KMS-11 (cell line): ENCODE results near the gene THEMIS.

Experiments used
- H2AFZ ChIP-seq: fragments of 200-600 bp; sonication (generic); 2 replicates; pipeline ENCODE4 v1.6.1; 2016; ENCODE audit warnings: antibody characterized with exemption, mixed run types, low read depth
- H3K27ac ChIP-seq: fragments of 200-600 bp; sonication (generic); 2 replicates; pipeline ENCODE4 v1.6.1; 2016; ENCODE audit warnings: mild to moderate bottlenecking, mixed run types
- H3K27me3 ChIP-seq: fragments of 200-600 bp; sonication (generic); 2 replicates; pipeline ENCODE4 v1.6.1; 2017; ENCODE audit warnings: mild to moderate bottlenecking, low read depth, mixed run types, moderate library complexity; ENCODE audit not compliant: insufficient read depth
- H3K36me3 ChIP-seq: fragments of 200-600 bp; sonication (generic); 2 replicates; pipeline ENCODE4 v1.6.1; 2017; ENCODE audit warnings: mild to moderate bottlenecking, mixed run types; ENCODE audit not compliant: insufficient read depth
- H3K4me1 ChIP-seq: fragments of 200-600 bp; sonication (generic); 2 replicates; pipeline ENCODE4 v1.6.1; 2016; ENCODE audit warnings: mild to moderate bottlenecking, low read depth, mixed run types; ENCODE audit not compliant: poor library complexity, severe bottlenecking
- H3K4me2 ChIP-seq: fragments of 200-600 bp; sonication (generic); 2 replicates; pipeline ENCODE4 v1.7.0; 2016; ENCODE audit warnings: mild to moderate bottlenecking, mixed run types
- H3K4me3 ChIP-seq: fragments of 200-600 bp; sonication (generic); IDR thresholded peaks from 2 replicates; pipeline ENCODE4 v1.6.1; 2017; ENCODE audit warnings: low read depth, low read length, mixed read lengths; ENCODE audit not compliant: insufficient read depth
- H3K79me2 ChIP-seq: fragments of 200-600 bp; sonication (generic); 2 replicates; pipeline ENCODE4 v1.6.1; 2016; ENCODE audit warnings: low read depth, mixed run types; ENCODE audit not compliant: insufficient read depth
- H3K9ac ChIP-seq: fragments of 200-600 bp; sonication (generic); 2 replicates; pipeline ENCODE4 v1.6.1; 2016; ENCODE audit warnings: mild to moderate bottlenecking, mixed run types
- H4K20me1 ChIP-seq: fragments of 200-600 bp; sonication (generic); 2 replicates; pipeline ENCODE4 v1.6.1; 2016; ENCODE audit warnings: mild to moderate bottlenecking, mixed run types; ENCODE audit not compliant: insufficient read depth
- TF ChIP-seq, protein P1 (sequence below): fragments of 200-600 bp; sonication (generic); conservative IDR thresholded peaks from 2 replicates; pipeline ENCODE4 v1.6.1; 2017; ENCODE audit warnings: low read depth, mild to moderate bottlenecking, antibody characterized with exemption, low read length, moderate library complexity, mixed read lengths

THEMIS gene

DNA sequence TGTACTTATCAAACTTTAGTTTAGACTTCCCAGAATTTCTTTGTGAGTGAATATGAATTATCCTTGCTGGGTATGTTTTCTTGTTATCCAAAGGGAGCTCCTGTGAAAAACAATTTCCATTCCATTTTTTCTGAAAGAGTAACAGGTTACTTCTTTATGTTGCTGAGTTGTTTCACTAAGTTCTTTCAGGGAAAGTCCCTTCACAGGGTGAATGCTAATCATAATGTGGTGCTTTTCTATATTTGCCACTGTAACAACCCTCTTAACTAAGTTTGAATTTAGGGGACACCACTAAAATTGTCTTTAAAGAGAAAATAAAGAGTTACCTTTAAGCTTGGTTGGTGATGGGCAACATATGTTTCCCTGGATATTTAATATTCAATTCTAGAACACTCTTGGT is 79.4 kb downstream of the THEMIS start:
- peaks cover 90% of the 10 kb centered on the region for H3K4me1 ChIP-seq

DNA sequence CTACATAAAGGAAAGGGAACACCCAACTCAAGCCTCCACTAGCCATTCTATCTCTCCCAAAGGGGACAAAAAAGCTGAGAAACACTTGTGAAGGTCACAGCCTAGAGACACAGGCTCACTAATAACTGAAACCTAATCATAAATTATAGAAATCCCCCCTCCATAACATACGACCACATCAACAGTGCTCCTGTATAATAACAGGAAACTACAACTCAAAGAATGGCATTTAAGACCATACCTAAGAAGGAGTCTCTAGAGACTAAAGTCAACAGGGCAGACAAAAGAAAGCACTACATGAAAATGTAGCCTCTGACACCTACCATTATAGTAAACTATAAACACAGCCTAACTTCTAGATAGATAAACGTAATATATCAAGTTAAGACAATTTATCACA is 82.7 kb downstream of the THEMIS start:
- Histone ChIP-seq H4K20me1 (peaks cover 19% of the 10 kb centered on the region), H3K27ac (no peak overlapping the region), H2AFZ (no peak overlapping the region), H3K36me3 (no peaks in the 10 kb centered on the region), H3K9ac (no peak overlapping the region), H3K4me1 (peaks cover 61% of the 10 kb centered on the region), H3K4me2 (no peak overlapping the region), H3K27me3 (no peaks in the 10 kb centered on the region), H3K4me3 (no peak overlapping the region), H3K79me2 (peaks cover 77% of the 10 kb centered on the region)
- TF ChIP-seq, protein P1, sequence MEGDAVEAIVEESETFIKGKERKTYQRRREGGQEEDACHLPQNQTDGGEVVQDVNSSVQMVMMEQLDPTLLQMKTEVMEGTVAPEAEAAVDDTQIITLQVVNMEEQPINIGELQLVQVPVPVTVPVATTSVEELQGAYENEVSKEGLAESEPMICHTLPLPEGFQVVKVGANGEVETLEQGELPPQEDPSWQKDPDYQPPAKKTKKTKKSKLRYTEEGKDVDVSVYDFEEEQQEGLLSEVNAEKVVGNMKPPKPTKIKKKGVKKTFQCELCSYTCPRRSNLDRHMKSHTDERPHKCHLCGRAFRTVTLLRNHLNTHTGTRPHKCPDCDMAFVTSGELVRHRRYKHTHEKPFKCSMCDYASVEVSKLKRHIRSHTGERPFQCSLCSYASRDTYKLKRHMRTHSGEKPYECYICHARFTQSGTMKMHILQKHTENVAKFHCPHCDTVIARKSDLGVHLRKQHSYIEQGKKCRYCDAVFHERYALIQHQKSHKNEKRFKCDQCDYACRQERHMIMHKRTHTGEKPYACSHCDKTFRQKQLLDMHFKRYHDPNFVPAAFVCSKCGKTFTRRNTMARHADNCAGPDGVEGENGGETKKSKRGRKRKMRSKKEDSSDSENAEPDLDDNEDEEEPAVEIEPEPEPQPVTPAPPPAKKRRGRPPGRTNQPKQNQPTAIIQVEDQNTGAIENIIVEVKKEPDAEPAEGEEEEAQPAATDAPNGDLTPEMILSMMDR = no peak

More for the DNA sequence above, 79.4 kb downstream of the THEMIS start:
- H3K79me2 ChIP-seq = peaks cover 74% of the 10 kb centered on the region
- H3K27me3 ChIP-seq = no peaks in the 10 kb centered on the region
- no peak overlapping the region for H3K9ac ChIP-seq
- no peak overlapping the region for H3K4me3 ChIP-seq
- H3K27ac ChIP-seq = no peak overlapping the region
- peaks cover 16% of the 10 kb centered on the region for H4K20me1 ChIP-seq
- TF ChIP-seq, protein P1 = no peak
- no peaks in the 10 kb centered on the region for H3K36me3 ChIP-seq
- H2AFZ ChIP-seq = no peak overlapping the region
- H3K4me2 ChIP-seq = 0 out of 2 replicates have a peak overlapping the region, but pooled peaks have one; percentile 7

DNA sequence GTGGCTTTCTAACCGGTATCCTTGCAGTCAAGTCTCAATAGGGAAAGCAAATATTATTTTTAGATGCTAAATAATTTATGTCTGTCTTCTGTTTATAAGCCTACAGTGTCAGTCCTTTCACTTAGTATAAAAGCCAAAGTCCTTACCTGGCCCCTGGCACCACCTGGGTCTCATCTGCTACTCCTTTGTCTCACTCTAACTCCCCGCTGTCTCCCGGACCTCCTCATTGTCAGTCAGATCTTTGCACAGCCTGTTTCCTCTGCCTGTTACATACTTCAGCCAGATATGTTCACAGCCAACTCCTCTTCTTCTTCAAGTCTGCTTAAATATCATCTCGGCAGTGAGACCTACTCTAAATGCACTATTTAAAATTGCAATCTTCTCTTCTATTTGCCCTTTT is 84.2 kb downstream of the THEMIS start:
- Histone ChIP-seq H3K79me2 (peaks cover 88% of the 10 kb centered on the region), H4K20me1 (peaks cover 23% of the 10 kb centered on the region), H2AFZ (no peak overlapping the region), H3K4me1 (peaks cover 52% of the 10 kb centered on the region), H3K27ac (no peak overlapping the region), H3K4me2 (no peak overlapping the region), H3K4me3 (no peak overlapping the region), H3K36me3 (no peaks in the 10 kb centered on the region), H3K9ac (no peak overlapping the region), H3K27me3 (no peaks in the 10 kb centered on the region)
- TF ChIP-seq, protein P1 = no peak

DNA sequence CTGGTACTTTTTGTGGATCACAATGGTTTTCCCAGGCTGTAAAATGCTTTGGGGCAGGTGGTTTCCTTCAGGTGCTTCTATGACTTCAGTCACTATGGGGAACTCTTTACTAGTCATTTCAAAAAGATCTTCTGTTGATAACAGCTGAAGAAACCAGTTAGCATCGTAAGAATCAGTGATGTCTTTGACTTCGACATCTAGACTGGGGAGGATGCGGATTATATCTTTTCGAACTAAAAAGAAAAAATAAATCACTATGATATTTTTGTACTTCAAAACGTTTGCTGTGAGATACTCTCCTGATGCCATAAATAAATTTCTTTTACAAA is 87.2 kb downstream of the THEMIS start:
- peaks cover 31% of the 10 kb centered on the region for H4K20me1 ChIP-seq
- H3K79me2 ChIP-seq = peaks cover 92% of the 10 kb centered on the region
- no peak overlapping the region for H3K27ac ChIP-seq
- no peak overlapping the region for H3K4me2 ChIP-seq
- TF ChIP-seq, protein P1 = no peak
- H2AFZ ChIP-seq = no peak overlapping the region
- no peaks in the 10 kb centered on the region for H3K27me3 ChIP-seq
- no peak overlapping the region for H3K4me3 ChIP-seq
- H3K9ac ChIP-seq = no peak overlapping the region
- peaks cover 35% of the 10 kb centered on the region for H3K4me1 ChIP-seq
- H3K36me3 ChIP-seq = no peaks in the 10 kb centered on the region
